Measurements from ENCODE around the gene SAMM50.

SAMM50 gene

GRCh38 chr22:43969989-43970755 is 14.9 kb downstream of the SAMM50 start:
- TF ChIP-seq RARB (CRISPR knock-in tag; IDR thresholded peaks at IDR 0.05) (no peak), ZNF70 (CRISPR knock-in tag; IDR thresholded peaks at IDR 0.05) (no peak), GLIS3 (CRISPR knock-in tag; IDR thresholded peaks at IDR 0.05) (no peak), ISL1 (CRISPR knock-in tag; IDR thresholded peaks at IDR 0.05) (no peak), PATZ1 (CRISPR knock-in tag; IDR thresholded peaks at IDR 0.05; ENCODE audit: borderline replicate concordance) (no peak), SNAI2 (CRISPR knock-in tag; IDR thresholded peaks at IDR 0.05) (no peak), TOX (CRISPR knock-in tag; IDR thresholded peaks at IDR 0.05; ENCODE audit: borderline replicate concordance) (no peak), CREB5 (CRISPR knock-in tag; IDR thresholded peaks at IDR 0.05; ENCODE audit: low read depth) (no peak), ZNF8 (CRISPR knock-in tag; IDR thresholded peaks at IDR 0.05) (no peak), ZFP3 (CRISPR knock-in tag; IDR thresholded peaks at IDR 0.05) (no peak), TCF4 (CRISPR knock-in tag; IDR thresholded peaks at IDR 0.05; ENCODE audit: borderline replicate concordance) (no peak), BACH2 (CRISPR knock-in tag; IDR thresholded peaks at IDR 0.05; ENCODE audit: borderline replicate concordance) (no peak), ZFP30 (CRISPR knock-in tag; IDR thresholded peaks at IDR 0.05) (no peak), ZC3H10 (CRISPR knock-in tag; IDR thresholded peaks at IDR 0.05) (no peak), CSDC2 (CRISPR knock-in tag; IDR thresholded peaks at IDR 0.05) (no peak), CSRNP3 (CRISPR knock-in tag; IDR thresholded peaks at IDR 0.05) (no peak), OSR1 (CRISPR knock-in tag; IDR thresholded peaks at IDR 0.05) (no peak)
- no peak for ATAC-seq

- ATAC-seq = no peak
- TF ChIP-seq ARNTL (CRISPR knock-in tag; IDR thresholded peaks at IDR 0.05; ENCODE audit: borderline replicate concordance, low read depth) = no peak
Observed at GRCh38 chr22:43971112-43971511, 15.9 kb downstream of the SAMM50 start.

GRCh38 chr22:43972931-43973462 is 17.8 kb downstream of the SAMM50 start:
- TF ChIP-seq CSRNP3 (CRISPR knock-in tag; IDR thresholded peaks at IDR 0.05) (no peak), PPARA (CRISPR knock-in tag; IDR thresholded peaks at IDR 0.05; ENCODE audit: borderline replicate concordance) (no peak), ESRRG (CRISPR knock-in tag; IDR thresholded peaks at IDR 0.05) (no peak), CREB5 (CRISPR knock-in tag; IDR thresholded peaks at IDR 0.05; ENCODE audit: low read depth) (no peak), CSDC2 (CRISPR knock-in tag; IDR thresholded peaks at IDR 0.05) (no peak), ZNF565 (CRISPR knock-in tag; conservative IDR thresholded peaks at IDR 0.05; ENCODE audit: low read depth) (no peak), ISL1 (CRISPR knock-in tag; IDR thresholded peaks at IDR 0.05) (no peak), SNAI2 (CRISPR knock-in tag; IDR thresholded peaks at IDR 0.05) (no peak), ZC3H10 (CRISPR knock-in tag; IDR thresholded peaks at IDR 0.05) (no peak)
- ATAC-seq = no peak

Measured in SK-N-SH treated with all-trans-retinoic acid at 6 μM for 48 hours (cell line).